GM21526 (cell line): Measurements from ENCODE around the gene CDH4.

ENCODE experiments used
- ATAC-seq: cut with Tn5 transposase; IDR thresholded peaks from one replicate; pipeline ENCODE4 v1.9.1; 2021; ENCODE audit warnings: moderate library complexity; ENCODE audit not compliant: unreplicated experiment, low FRiP score

CDH4 gene

DNA sequence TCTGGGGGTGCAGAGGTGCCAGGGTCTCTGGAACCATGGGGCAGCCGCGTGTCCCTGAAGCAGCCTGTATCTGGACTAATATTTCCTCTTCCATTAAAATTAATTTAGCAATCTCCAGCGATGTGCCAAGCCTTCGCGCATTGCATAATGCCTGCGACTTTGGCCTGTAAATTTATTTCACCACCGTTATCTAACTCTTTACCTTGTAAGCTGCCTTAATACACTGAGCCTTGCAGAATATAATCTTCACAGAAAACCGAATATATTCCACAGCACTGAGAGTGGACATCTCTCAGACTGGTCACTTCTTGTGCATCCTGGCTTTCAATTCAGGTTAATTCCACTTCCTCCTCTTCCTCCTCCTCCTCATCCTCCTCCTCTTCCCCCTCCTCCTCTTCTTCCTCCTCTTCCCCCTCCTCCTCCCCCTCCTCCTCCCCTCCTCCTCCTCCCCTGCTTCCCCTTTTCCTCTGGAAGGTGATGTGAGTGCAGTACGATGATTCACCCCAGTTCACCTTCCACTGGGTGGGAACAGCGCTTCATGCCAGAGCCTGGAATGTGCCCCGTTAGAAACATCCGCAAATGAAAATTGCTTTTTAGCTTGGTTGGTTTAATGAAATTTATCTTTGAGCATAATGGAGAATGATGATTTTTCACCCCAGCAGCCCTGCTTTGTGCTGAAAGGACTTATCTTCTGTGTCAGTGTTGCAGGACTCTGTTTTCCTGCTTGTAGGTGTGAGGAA is 101.4 kb downstream of the CDH4 start:
- ATAC-seq = no peak

DNA sequence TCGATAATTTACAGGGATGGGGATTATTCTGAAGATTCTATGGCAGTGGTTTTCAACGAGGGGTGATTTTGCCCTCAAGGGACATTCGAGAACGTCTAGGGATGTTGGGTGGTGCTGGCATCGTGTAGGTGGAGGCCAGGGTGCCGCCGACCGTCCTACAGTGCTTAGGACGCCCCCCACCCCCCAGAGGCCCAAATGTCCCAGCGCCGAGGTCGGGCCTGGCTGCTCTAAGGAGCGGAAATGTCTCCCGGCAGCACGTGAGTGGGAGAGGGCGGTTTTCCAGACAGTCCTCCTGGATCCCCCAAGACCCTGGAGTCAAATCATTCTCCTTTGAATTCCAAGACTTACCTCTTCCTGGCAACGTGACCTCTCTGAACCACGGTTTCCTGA is 101.9 kb downstream of the CDH4 start:
- no peak for ATAC-seq

DNA sequence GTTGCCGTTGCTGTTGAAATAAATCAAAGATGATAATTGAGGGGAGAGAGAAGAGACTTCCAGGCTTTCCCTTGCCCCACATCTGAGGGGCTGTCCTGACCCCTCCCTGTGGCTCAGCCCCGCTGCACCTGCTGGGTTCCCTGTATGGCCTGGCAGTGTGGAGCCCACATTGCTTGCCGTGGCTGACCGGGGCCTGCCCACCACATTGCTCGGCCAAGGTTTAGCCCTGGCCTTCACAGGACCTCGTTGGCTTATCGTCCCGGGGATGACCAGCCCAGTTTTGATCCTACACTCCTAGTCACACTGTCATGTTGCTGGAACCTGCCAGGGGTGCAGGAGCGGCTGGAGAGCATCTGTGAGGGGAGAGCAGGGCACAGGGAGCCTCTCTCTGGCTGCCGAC is 102.4 kb downstream of the CDH4 start:
- ATAC-seq = no peak

DNA sequence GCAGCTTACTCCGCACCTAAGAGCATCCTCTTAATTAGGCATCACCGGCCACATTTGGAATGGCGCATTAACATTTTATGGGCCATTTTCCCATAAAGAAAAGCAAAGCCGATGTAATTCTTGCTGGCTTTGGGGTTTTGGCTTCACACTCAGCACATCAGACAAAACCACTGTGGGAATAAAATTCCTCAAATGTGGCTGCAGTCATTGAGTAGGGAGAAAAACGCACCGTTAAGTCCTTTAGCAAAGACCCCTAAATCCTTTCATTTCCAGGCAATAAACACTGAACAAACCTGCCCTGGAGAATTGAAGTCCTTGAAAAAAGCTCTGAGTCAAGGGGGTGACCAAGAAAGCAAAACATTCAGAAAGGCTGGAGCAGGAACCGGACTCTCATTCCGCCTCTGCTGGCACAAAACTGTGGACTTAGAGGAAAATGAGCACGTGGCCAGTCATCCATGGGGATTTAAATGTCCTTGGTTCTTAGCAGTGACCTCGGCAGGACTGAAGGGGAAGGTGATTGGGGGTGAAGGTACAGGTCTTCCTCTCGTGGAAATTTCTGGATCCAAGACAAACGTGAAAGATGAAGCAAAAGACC is 102.9 kb downstream of the CDH4 start:
- no peak for ATAC-seq

DNA sequence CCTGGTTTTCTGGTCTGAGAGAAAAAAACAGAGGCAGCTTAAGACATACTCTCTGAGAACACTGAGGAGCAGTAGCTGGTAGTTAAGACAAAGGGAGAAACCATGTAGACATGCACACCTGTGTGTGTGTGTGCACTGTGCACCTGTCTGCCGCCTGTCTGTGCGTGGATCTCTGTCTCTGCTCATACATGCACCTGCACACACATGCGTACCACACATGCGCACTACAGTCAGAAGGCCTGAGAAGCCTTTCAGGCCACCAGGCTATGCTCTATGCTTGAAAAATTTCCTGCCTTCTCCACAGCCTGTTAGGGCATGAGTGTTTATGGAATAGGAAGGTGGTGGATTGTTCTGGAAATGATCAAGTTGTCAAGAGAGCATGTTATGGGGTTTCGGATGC is 103.5 kb downstream of the CDH4 start:
- ATAC-seq = no peak

DNA sequence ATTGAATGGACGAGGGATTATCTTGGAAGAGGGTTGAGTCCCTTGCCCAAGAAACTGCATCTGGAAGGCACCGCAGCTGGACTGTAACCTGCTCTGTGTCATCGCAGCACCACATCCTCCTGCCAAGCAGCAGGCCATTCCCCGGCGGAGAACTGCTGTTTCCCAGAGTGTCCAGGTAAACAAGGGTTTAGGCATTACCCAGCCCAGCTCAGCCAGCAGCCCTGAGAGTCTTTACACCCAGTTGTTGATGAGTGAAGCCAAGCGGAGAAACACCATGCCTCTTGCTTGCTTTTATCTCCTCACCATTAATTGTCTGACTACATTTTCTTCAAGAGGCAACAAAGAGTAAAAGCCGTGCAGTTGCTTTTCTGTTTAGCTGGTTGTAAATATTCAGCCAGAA is 104.1 kb downstream of the CDH4 start:
- ATAC-seq = no peak

DNA sequence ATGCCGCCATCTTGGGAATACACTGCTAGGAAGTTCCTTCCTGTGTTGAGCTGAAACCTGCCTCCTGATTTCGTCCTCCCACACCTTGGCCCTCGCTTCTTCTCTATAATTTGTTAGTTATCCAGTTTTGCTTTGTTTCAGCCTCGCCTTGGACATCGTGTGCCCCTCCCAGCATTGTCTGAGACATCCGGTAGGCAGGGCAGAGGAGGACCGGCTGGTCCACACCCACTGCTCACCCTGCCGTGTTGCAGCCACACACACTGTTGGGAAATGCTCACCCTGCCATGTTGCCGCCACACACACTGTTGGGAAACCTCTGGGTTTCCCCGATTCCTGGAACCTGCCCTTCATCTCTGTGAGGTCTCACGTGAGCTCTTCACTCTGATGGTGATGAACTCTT is 105.1 kb downstream of the CDH4 start:
- ATAC-seq = no peak

DNA sequence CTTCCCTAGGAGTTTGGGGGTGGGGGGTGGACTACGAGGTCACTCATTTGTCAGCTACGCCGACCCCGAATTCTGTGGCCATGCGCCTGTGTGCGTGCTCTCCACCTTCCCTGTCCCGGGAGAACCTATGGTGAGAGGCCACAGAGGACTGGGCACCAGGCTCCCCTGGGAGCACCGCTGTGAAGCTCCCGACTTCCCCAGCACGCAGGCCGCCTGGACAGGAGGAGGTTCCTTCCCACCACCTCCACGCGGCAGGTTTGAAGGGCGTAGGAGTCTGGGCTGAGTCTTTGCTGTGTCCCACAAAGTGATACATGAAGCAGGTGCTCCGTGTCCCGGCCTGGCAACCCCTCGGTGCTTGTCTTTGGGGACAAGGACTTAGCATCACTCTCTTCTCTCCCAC is 107.2 kb downstream of the CDH4 start:
- ATAC-seq = no peak

DNA sequence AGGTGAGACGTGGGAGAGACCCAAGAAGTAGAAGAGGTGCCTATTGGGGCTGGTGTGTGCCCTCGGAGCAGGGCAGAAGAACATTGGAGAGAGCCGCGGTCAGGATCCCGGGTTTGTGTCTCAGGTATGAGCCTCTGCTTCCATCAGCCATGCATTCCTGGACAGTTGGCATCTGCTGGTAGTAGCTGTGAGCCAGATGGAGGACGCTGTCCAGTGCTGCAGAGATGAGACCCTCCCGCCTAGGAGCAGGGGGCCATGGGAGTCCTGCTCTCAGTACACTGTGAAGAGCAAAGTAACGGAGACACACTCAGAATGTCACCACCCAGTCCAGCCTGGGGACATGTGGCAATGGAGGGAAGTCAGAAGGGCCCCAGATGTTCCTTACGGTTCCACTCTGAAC is 108.2 kb downstream of the CDH4 start:
- ATAC-seq = no peak

DNA sequence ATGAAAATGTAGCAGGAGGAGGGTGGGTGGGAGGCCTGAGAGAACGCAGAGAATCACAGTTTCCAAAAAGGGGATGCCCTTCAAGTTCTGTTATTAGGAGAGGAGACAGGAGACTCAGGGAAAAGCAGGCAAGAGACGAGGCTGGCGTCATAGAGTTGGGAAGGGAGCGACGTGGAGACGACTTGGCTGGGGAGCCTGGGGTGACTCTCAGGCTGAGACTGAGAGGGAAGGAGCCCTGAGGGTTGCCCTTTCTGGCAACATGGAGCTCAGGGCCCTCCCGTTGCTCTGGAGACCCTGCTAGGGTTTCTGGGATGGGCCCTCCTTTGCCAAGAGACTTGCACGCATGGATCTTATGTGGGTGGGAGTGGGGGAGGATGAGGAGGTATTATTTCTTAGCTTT is 108.9 kb downstream of the CDH4 start:
- no peak for ATAC-seq

DNA sequence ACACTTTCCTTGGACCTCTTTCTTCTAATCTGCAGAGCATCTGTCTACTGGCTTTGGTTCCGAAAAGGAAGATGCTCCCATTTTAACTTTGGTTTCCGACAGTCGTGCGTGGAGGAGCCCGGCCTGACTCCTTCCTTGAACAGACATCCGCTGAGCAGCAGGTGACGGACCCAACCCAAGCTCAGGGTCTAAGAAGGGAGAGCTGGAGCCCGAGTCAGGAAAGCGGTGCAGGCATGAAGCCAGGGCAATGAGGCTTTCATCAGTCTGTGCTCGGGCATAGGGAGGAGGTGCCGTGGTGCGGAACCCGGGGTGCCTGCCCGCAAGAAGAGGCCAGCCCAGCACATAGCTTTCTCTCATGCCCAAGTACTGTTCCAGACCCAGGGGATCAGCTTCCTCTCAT is 109.4 kb downstream of the CDH4 start:
- no peak for ATAC-seq

DNA sequence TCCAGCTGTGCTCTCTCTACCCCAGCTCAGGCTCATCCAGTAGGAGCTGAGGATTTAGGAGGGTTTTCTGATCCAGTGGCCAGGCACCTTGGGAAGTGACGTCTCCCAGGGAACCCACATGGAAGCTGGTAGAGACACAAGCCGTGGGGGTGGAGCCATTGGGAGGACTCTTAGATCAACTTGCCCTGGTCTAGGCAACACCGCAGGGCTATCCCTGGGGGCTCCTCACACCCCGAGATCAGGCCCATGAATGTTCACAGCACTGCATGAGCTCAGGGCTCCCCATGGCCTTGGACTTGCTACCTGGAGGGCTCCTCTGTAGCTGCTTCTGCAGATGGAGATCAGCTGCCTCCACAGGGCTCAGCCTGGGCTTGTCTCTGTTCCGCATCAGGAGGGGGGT is 112.1 kb downstream of the CDH4 start:
- ATAC-seq = no peak

DNA sequence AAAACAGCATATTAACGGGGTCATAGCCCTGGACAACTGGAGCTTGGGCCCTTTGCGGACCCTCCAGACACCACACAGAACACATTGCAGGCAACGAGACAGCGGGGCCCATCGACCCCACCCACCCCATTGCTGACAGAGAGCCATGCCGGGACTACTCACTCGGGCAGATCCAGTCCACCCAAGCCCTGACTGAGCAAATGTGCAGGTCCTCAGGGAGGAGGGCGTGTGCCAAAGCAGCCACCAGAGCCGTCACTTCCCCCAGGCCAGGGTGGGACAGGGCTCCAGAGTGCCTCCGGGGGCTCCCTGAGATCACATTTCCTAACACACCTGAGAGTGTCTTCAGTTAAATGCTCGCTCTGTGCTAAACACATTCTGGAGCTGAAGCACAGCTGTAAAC is 114.9 kb downstream of the CDH4 start:
- no peak for ATAC-seq

DNA sequence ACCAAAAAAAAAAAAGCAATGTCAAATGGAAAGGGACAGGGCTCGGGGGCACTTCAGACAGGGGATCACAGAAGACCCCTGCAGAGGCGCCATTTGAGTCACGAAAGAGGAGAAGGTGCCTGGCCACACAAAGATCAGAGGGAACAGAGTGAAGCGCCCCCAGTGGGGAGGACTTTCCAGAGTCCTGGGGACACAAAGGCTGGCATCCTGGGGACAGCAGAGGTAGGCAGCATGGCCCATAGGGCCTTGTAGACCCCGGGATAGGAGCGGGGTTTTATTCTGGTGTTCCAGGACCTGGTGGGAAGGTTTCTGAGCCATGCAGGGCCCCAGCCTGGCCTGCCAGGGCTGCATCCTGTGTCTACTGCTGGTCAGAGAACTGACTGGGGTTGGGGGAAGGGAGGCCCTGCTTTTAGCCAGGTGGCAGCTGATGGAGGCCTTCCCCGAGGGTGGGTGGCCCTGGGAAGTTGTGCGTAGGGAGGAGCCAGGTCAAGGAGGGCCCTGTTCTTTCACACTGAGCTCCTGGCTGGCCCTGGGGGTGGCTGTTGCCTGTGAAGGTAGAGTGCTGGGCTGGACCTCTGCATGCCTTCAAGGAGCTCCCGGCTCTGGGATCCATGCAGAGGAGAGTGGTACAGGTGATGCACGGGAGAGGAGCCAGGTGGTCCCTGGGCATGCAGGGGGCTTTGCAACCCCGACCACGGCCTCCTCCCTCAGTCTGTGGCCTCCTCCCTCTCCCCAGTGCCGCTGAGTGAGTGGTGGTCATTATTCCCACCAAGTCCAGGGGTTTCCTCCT is 117.9 kb downstream of the CDH4 start:
- no peak for ATAC-seq

DNA sequence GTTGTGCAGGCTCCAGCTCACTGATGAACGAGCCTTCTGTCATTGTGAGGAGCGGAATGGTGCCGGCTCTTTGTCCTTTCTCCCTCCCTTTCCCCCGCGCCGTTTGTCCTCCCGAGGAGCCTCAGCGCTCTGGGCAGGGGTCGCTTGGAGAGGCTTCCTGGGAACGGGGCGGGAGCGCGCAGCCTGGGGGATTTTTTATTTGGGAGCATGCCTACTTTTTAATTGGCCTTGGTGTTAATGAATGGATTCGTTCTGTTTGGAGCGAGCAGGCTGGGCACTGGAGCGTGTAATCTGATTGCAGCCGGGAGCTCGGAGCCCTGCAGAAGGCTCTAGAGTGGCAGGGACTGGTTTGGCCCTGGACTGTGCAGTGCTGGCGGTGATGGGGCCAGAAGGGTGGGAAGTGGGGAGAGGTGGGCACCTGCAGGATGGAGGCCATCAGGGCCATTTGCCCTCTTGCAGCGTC is 118.8 kb downstream of the CDH4 start:
- ATAC-seq = no peak

DNA sequence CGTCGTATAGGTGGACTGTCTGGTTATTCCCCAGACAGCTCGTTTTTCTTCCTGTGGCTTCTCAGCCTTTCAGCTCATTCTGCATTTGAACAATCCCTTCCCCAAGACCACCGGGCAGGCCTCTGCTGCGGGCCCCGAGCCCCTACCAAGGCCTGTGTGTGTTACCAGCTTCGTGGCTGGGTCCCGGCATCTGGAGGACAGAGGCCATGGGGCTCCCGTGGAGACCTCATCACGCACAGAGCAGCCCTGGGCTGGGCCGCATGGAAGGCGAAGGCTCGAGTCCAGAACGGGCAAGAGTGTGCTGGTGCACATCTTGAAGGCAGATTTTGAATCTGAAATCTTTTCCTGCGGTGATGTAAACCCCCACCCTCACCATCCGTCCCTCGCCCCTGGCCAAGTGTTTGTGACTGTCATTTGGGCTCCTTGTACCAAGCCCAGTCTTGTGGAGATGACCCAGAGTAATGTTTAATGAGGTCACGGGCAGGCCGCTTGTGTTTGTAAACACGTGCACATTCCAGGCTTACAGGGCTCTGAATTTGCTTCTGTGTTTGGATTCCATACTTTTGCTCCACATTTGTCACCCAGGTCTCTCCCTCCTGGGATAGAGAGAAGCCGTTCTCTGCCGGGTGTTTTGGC is 119.6 kb downstream of the CDH4 start:
- ATAC-seq = no peak

DNA sequence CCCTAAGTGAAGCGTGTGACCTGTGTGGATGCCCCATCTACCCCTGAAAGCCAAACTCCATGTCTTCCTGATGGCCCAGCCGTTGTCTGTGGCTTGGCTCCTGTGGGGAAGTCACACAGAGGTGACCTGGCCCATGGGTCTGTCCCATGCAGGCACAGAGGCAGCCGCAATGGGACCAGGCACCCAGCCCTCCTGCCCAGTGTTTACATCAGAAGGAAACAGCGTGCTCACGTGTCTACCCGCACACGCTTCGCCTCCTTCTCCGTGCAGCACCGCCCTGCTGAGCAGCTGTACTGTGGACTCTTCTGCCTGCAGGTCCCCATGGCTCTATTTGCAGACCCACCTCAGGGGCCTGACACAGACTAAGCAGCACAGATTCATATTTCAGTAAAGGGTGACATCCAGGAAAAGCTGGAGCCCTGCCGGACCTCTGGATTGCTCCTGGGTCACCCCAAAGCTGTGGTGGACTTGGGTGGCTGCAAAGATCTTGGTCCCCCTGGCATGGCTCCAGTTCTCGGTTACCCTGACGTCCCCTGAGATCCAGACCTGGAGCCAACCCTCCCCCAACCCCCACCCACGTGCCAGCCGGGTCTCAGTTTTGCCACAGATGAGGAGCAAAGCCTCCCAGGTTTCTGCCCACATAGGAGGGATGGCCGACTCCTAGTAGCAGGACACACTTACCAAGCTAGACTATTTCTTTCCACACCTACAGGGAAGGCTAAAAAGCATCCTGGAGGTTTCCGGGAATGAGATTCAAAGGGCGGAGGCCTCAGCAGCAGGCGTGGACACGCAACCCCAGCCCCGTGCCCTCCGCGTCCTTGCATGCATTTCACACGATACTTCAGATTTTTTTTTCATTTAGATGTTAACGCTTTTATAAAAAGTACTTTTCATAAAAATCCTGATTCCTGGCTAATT is 120.3 kb downstream of the CDH4 start:
- no peak for ATAC-seq

DNA sequence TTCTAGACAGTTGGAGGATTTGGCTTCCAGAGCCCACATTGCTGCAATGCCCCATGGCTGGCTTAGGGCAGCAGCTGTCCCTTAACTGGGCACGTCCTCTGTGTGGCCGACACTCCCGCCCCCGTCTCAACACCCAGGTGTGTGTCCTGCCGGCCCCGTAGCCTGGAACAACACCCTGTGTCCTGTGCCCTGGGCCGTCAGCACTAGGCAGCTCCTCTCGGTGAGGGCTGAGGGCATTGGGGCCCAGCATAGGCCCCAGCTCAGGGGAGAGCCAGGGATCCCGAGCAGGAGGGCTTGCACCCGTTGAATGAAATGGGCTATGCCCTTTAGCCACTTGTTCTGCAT is 121.0 kb downstream of the CDH4 start:
- ATAC-seq = no peak

DNA sequence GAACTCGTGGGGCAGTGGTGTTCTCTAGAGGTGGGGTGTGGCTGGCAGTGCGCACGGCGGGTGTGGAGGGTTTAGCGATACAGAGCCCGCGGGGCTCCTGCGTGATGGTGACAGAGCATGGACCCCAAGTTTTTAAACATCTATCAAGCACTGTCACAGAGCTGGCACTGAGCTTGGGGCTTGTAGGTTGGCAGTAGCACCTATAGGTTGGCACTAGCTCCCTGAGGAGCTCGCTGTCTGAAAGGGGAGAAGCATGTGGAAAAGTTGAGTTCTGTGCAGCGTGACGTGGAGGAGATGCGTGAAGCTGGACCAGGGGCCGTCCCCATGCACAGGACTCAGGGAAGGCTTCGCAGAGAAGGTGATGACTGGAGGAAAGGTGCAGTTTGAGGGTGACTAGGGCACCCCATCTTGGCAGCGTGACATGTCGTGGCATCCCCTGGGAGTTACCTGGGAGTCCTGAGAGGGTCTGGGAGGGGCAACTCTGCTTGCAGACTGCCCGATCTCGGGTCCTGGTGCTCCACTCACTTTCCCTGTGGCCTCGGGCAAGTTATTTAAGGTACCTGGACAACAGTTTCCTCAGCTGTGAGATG is 122.0 kb downstream of the CDH4 start:
- no peak for ATAC-seq
